T-helper 1 cell treated with Interleukin-12 subunit alpha and Interleukin-12 subunit beta and Interleukin-4 antibody, amounts not matched to agents 30 ng/mL and 1 ng/mL, for 36 hours (primary cell): ENCODE results near the gene THOC5. TPM values are rescaled to one million over a fixed set of nuclear protein-coding genes. Genes with fewer than 3 reads are reported as not detected.

ENCODE experiments used
- intact Hi-C: fragments of 100-400 bp; cut with micrococcal nuclease; formaldehyde crosslinking; loops from one replicate; pipeline ENCODE4 v1.15.1; 2024
- total RNA-seq: library from RNA; stranded (reverse); gene quantifications from 2 replicates; pipeline ENCODE4 v1.2.3, GENCODE V29; 2022

THOC5 gene
- total RNA-seq, 1 donor from 2014 or later: 56.0 TPM

GRCh38 chr22:29478326-29479276, 75.0 kb downstream of the THOC5 start:
- intact Hi-C loops: no loop called here

DNA sequence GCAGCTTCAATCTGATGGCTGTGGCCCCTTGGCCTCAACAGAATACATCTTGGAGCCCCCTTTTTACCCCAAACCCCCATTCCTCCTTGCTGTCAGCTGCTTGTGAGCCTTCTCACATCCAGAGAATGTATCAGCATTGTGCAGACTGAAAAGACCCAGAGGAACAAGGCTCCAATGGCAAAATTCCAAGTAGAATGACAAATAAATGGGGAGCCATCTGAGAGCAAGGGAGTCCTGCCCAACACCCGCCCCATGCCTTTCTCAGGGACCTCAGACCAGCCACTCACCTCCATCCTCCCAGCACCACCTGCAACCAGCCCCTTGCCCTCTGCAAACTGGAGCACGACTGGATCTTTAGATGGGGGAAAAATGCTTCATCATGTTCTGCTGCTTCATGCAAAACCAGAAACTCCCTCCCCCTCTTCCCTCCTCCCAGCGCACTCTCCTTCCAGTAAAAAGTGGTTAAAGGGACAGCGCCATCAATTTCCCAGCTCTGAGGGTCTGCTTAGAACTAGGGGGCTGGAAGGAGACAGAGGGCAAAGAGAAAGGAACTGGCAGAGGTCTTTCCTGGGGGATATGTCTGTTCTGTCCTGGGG, 75.7 kb downstream of the THOC5 start:
- intact Hi-C loops: no loop called here

DNA sequence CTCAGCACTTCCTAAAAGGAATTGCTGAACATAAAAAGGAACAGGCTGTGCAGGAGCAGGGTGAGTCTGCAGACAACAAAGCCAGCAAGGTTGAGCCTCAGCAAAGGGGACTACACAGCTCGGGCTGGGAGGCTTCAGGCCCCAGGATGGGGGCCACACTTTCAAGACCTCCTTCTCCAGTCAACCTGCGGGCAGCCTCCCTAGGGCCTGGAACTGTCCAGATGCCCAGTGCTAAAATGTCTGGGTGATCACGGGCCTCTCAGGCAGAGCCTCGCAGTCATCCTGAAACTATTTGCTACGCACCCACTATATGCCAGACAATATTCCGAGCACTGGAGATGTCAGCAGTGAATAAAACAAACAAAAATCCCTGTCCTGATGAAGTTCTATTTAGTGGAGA, 77.4 kb downstream of the THOC5 start:
- intact Hi-C loops: no loop called here

DNA sequence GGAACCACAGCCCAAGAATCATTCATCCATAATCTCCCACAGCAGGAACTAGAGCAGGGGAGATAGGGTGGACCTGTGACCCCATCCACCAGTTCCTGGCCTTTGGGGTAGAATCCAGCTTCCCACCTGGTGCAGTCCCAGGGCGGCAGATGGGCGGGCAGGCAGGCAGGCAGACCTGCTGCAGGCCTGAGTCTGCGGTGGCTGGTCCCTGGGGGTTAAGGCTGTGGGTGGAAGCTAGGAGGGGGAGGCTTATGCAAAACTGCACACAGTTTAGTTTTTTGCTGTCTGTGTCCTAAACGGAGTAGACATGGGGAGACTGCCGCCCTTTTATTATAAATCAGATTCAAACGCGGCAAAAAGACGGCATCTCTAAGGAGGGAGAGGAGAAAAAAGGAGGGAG, 78.0 kb downstream of the THOC5 start:
- intact Hi-C loops: no loop called here

DNA sequence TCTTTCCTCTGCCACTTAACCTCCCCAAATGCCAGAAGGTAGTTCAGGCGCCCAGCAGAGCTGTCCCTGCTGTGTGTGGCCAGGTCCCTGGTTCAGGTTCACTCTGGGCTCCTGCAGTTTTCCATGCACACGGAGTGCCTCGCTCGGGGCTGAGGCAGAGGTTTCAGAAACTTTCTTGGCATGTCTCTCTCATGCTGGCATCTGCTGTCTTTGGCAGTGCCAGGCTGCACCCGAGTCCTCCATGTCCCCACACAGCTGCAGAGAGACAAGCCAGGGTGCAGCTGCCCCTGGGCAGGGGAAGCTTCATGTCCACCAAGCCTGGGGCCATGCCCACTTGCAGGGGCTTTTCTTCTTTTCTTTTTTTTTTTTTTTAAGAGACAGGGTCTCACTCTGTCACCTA, 80.6 kb downstream of the THOC5 start:
- intact Hi-C loops: loop anchor here (5.0 kb wide), 1 partner anchor 794 kb away; the partner anchor contains the start of gene OSM

- intact Hi-C loops: loop anchor here (1.0 to 5.0 kb wide), 4 partner anchors 54 to 797 kb away; partner anchors contain the start of genes NIPSNAP1 and OSM
These were observed 83.2 kb downstream of the THOC5 start for GRCh38 chr22:29470159-29470855.

DNA sequence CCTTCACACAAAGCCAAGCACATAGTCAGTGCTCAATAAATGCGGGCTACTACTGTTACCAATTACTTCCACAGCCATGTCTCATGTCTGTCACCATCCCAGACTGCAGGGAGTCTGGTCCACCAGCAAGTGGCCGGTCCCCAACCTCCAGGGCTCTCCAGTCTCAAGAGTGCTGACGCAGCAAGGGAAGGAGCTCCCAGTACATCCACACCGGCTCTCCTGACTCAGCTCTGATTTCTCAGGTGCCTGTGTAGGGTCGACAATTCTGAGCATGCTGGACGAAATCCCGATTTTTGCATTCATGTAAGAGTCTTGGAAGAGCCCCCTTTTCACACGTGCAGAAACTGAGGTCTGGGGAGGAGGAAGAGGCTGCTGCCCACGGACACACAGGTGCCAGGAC, 83.8 kb downstream of the THOC5 start:
- intact Hi-C loops: loop anchor here (1.0 to 5.0 kb wide), 4 partner anchors 55 to 798 kb away; partner anchors contain the start of genes NIPSNAP1 and OSM

- intact Hi-C loops: no loop called here
These were observed 89.0 kb downstream of the THOC5 start for GRCh38 chr22:29464581-29464980.

GRCh38 chr22:29463629-29464028, 89.9 kb downstream of the THOC5 start:
- intact Hi-C loops: no loop called here

- intact Hi-C loops: no loop called here
These were observed 92.3 kb downstream of the THOC5 start for GRCh38 chr22:29461263-29461662.

- intact Hi-C loops: no loop called here
These were observed 93.8 kb downstream of the THOC5 start for GRCh38 chr22:29459773-29460172.

GRCh38 chr22:29458551-29458950, 95.0 kb downstream of the THOC5 start:
- intact Hi-C loops: no loop called here

DNA sequence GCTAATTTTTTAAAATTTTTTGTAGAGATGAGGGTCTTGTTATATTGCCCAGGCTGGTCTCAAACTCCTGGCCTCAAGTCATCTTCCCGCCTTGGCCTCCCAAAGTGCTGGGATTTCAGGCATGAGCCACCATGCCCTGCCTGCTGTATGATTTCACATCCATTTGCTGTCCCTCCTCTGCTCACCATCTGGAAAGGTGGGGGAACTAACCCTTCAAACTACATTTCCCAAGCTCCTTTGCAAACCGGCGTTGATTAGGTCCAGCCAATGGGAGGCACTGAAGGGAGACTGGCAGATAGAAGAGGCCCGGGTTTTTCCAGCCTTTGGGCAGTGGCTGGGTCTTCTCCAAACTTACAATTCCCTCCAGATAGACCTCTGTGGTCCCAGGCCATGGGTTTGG, 95.8 kb downstream of the THOC5 start:
- intact Hi-C loops: no loop called here

GRCh38 chr22:29456211-29456671, 97.3 kb downstream of the THOC5 start:
- intact Hi-C loops: no loop called here

Other genes starting within 250 kb of the THOC5 start
- 2.7 TPM in 2 replicates for gene GAS2L1, start 247.1 kb downstream of the THOC5 start, total RNA-seq
- gene RASL10A, start 238.1 kb downstream of the THOC5 start, total RNA-seq: 0.49 and 0.76 TPM in 2 replicates
- gene AP1B1, start 165.2 kb downstream of the THOC5 start, total RNA-seq: 91.8 and 92.7 TPM in 2 replicates
- gene RFPL1, start 115.2 kb downstream of the THOC5 start, total RNA-seq: 0.15 TPM in 1 of 2 replicates, not detected in the other
- 3.1 and 3.2 TPM in 2 replicates for gene NEFH, start 73.5 kb downstream of the THOC5 start, total RNA-seq
- 37.1 and 40.3 TPM in 2 replicates for gene NIPSNAP1, start 27.4 kb upstream of the THOC5 start, total RNA-seq
- gene NF2, start 49.9 kb upstream of the THOC5 start, total RNA-seq: 59.1 and 60.1 TPM in 2 replicates
- gene CABP7, start 166.2 kb upstream of the THOC5 start, total RNA-seq: 0.07 TPM in 1 of 2 replicates, not detected in the other
- 29.0 and 29.9 TPM in 2 replicates for gene ZMAT5, start 213.2 kb upstream of the THOC5 start, total RNA-seq
- 87.5 and 90.8 TPM in 2 replicates for gene UQCR10, start 213.6 kb upstream of the THOC5 start, total RNA-seq